DMS 273 treated with DMSO at 0.1 percent for 48 hours (cell line): ENCODE measurements around the gene GIT1.

Source experiments
- DNase-seq: peaks from one replicate; lab custom pipeline; 2025; lab: John Stamatoyannopoulos, UW

Gene GIT1

GRCh38 chr17:29589524-29590410 is at the start of gene GIT1:
GIT1 (minus strand) TSS chr17:29589648; CDS start chr17:29589378, 270 bp downstream.
- peak; percentile 52 for DNase-seq

- DNase-seq: no peak
Measured at GRCh38 chr17:29633886-29634285, 44.4 kb upstream of the GIT1 start.

- DNase-seq: no peak
Measured at GRCh38 chr17:29630630-29631193, 41.3 kb upstream of the GIT1 start.

- DNase-seq: no peak
Measured at GRCh38 chr17:29629839-29630238, 40.4 kb upstream of the GIT1 start.

- DNase-seq: no peak
Measured at GRCh38 chr17:29628644-29629043, 39.2 kb upstream of the GIT1 start.

- DNase-seq: no peak
Measured at GRCh38 chr17:29627951-29628350, 38.5 kb upstream of the GIT1 start.

- no peak for DNase-seq
Measured at GRCh38 chr17:29625037-29625750, 35.7 kb upstream of the GIT1 start.

GRCh38 chr17:29624586-29624985 is 35.1 kb upstream of the GIT1 start:
- DNase-seq: no peak

GRCh38 chr17:29623283-29623647 is 33.8 kb upstream of the GIT1 start:
- DNase-seq: no peak

GRCh38 chr17:29622337-29623282 is 33.2 kb upstream of the GIT1 start, which contains the start of gene CORO6:
CORO6 (minus strand) TSS chr17:29622912; CDS start chr17:29621421, 1,491 bp downstream.
- no peak for DNase-seq

GRCh38 chr17:29621751-29622194 is 32.3 kb upstream of the GIT1 start:
- DNase-seq: no peak

- DNase-seq: no peak
Measured at GRCh38 chr17:29620779-29621500, 31.5 kb upstream of the GIT1 start.

- DNase-seq: no peak
Measured at GRCh38 chr17:29620271-29620670, 30.8 kb upstream of the GIT1 start.

- peak; percentile 31 for DNase-seq
Measured at GRCh38 chr17:29619251-29619650, 29.8 kb upstream of the GIT1 start.

- DNase-seq: no peak
Measured at GRCh38 chr17:29618272-29619065, 29.0 kb upstream of the GIT1 start.

- DNase-seq: no peak
Measured at GRCh38 chr17:29617481-29618271, 28.2 kb upstream of the GIT1 start.

GRCh38 chr17:29617125-29617480 is 27.7 kb upstream of the GIT1 start:
- peak; percentile 43 for DNase-seq

GRCh38 chr17:29616300-29617048 is 27.0 kb upstream of the GIT1 start:
- DNase-seq: no peak
